Transverse colon (tissue), 4 donors: ENCODE measurements around the gene REST.

ENCODE experiments used
- CTCF ChIP-seq, 5 experiments: fragments of 200-600 bp in 3 of 5; fragments of 450-650 bp in 2 of 5; sonication (generic) in 3 of 5; IDR thresholded peaks; 1 replicate in 2 of 5; 2 replicates in 3 of 5; pipeline ENCODE4 v1.5.1; 2016 to 2017; ENCODE audit warnings: antibody characterized with exemption in 5 of 5, inconsistent platforms in 3 of 5, mild to moderate bottlenecking in 2 of 5, moderate library complexity in 1 of 5
- EP300 ChIP-seq: sonication (generic); formaldehyde crosslinking; IDR thresholded peaks from one replicate; pipeline ENCODE4 v1.6.1; 2017; ENCODE audit warnings: antibody characterized with exemption, low read depth
- POLR2A ChIP-seq: fragments of 450-650 bp; IDR thresholded peaks from one replicate; pipeline ENCODE4 v1.6.1; 2016; ENCODE audit warnings: antibody characterized with exemption, mild to moderate bottlenecking, moderate library complexity
- POLR2AphosphoS5 ChIP-seq, 3 donors: sonication (generic); formaldehyde crosslinking; IDR thresholded peaks; one replicate each; pipeline ENCODE4 v1.6.1; 2016; ENCODE audit warnings: antibody characterized with exemption in 3 of 3

- TF ChIP-seq CTCF (IDR thresholded peaks at IDR 0.05) (no peak), POLR2A (no peak), POLR2AphosphoS5 (IDR thresholded peaks at IDR 0.05) (no peak), EP300 (no peak)
Observed at GRCh38 chr4:56972809-56973208, 65.1 kb downstream of the REST start.
